Stimulated activated CD8-positive, alpha-beta memory T cell treated with anti-CD3 and anti-CD28 coated beads, Interleukin-7, amount 100 ng/mL, for 4 hours (primary cell): ENCODE data around the gene MROH2B.

Source experiments
- DNase-seq, 2 donors: peaks; one replicate each; pipeline ENCODE4 v3.0.0-alpha.2; 2020; ENCODE audit warnings: low read depth in 2 of 2

Gene MROH2B

DNA sequence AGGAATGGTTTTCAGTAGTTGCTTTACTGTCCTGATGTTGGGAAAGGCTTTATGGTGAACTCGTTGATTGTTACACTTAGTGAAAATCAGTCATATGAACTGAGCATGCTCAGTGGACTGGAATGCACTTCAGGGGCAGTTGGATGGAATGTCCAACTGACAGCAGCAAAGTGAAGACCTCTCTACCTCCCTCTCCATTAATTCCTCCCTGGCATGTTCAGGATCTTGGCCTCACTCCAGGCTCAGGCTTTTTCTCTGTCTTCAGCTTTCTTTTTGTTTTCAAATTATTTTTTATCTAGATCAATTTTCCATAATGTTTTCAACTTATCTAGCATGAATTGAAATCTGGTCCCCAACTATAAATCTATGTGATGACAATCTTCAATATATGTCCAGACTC lies at the start of gene MROH2B:
Gene MROH2B (minus strand): TSS at position 101 of the 400 bp plus-strand sequence. CDS start 490 bp downstream, outside the sequence.
- DNase-seq, result no peak

- DNase-seq, result no peak
These were observed 49.5 kb upstream of the MROH2B start for GRCh38 chr5:41120600-41120999.

DNA sequence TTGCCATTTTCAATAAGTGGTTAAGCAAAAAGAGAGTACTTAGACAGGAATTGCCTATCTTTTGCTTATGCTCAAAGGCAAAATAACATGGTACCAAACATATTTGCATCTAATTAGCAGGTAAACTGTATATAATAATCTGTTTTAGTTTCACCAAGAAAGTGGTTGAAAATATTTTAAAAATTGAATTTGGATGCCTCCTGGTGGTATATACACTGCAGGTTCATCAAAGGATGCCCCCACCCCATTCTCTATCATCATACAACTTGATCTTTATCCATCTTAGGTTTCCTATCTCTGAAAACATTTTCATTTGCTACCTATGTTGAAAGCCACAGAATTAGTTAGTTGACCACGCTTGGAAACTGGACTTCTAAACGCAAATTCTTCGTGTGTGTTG lies 47.0 kb upstream of the MROH2B start:
- DNase-seq, result no peak

DNA sequence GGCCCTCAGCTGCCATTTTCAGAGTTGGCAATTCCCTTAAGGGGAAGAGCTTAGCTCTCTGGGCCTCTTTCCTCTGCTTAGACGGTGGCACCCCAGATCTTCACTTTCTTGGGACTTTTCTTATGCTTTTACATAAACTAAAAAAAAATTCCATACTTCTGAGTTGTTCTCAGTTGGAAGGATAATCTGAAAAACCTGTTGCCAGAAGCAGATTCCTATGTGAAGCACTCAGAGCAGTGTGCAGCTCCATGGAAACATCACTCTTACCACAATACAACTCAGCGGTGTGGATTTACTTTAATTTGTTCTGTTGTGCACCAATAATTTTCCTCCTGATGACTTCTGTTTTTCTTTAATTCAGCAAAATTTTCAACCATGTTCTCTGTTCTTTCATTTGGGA lies 44.1 kb upstream of the MROH2B start:
- DNase-seq, result no peak

DNA sequence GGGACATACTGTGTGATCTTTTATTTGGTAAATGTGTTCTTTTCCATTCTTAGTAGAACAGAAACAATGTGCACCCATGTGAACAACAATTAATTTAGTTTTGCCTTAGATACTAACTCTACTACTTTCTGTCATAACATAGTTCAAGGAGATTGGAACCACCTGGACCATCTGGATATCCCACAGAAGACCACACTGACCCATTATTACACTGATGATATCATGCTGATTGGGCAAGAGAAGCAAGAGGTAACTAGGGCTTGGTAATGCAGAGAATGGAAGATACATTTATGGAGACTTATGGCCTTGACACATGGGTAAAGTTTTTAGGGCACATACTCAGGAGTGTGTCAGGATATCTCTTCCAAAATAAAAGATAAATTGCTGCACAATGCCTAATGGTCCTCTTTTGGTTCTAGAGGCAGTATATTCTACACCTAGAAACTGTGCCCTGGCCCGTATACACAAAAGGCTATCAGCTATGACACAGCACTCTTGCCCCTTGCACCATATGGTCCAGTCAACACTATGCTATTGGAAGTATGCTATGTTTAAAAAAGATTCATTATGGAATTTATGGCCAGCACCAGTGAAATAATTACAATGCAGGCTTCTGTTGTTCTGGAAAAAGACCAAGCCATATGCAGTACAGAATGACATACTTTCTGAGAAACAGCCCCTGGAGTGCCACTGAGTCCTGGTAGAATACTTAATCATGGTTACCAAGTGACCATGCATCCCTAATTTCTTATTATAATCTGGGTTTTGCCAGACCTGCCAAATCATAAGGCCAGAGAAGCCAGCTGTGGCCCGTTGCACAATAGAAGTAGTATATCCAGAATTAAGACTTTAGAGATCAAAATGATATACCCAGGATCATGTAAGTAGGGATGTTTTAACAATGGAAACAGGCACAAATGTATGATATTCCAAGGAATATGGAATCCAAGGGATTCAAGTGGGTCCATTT lies 41.6 kb upstream of the MROH2B start:
- no peak for DNase-seq

GRCh38 chr5:41109186-41109585 lies 38.0 kb upstream of the MROH2B start:
- no peak for DNase-seq

GRCh38 chr5:41102341-41102740 lies 31.2 kb upstream of the MROH2B start:
- DNase-seq, result no peak

DNA sequence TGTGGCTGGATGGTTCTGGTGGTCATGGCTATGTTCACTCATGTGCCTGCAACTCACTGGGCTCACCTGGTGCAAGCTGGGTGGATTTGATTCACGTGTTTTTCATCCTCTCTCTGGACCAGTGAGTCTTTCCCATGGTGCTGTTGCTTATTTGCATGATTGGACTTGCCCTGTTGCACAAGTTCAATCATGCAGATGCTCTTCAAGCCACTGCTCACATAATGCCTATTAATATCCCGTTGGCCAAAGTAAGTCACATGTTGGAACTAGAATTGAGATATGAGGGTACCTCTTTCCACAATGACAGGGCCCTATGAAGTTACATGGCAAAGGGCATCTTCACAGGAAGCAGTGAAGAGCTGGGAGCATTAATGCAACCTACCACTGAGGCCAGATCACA lies 26.5 kb upstream of the MROH2B start:
- no peak for DNase-seq

DNA sequence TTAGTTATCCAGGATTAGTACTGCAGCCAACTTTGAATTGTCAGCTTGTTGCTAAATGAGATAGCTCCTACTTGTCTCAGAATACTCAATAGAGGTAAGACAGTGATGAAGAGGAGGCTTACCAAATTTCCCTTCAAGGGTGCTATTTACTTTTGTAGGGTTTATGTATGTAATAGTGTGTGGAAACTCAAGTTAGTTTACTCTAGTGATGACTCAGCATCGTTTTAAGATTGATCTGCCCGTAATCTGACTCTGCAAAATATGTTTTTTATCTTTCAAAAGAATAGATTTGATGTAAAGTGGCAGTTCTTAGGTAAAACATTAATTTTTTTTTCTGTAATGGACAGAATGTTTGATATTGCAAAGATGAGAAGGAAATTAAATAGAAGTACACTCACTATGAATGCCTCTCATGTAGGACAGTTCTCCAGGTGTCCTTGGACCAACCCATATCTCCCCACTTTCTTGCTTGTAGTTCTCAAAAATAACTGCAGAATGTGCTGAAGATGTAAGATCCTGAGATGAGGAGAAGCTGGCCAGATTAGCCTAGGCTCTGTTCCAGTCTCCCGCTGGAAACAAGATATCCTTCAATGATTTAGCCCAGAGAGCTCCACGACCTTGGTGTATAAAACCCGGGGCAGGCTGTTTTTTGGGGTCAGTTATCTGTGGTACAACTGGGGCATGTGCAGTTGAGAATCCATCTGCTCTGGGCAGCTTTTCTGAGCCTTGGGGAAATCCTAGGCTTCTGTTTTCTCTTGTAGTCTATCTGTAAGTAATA lies 24.4 kb upstream of the MROH2B start:
- no peak for DNase-seq

- no peak for DNase-seq
These were observed 23.7 kb upstream of the MROH2B start for GRCh38 chr5:41094871-41095270.

- no peak for DNase-seq
These were observed 22.7 kb upstream of the MROH2B start for GRCh38 chr5:41093803-41094202.

- DNase-seq, result no peak
These were observed 16.3 kb upstream of the MROH2B start for GRCh38 chr5:41087461-41087860.

- no peak for DNase-seq
These were observed 12.2 kb upstream of the MROH2B start for GRCh38 chr5:41083306-41083705.

DNA sequence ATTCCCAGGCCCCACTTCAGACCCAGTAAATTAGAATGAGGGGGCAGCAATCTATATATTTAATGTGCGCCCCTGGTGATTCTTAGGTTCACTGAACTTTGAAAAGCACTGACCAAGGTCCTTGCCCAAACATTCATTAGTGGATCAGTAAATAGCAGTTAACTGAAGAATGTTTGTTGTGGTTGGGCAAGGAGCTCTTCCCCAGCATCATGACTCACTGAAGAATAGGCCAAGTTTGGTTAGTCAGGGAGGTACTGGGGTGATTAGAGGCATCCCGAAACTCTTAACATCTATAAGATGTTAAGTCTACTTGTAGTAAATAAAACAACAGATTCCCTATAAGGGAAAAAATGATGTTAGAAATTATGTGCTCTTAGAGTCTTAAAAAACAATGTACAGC lies 833 bp upstream of the MROH2B start:
- no peak for DNase-seq

- no peak for DNase-seq
These were observed 3.2 kb downstream of the MROH2B start for GRCh38 chr5:41067714-41068568.

DNA sequence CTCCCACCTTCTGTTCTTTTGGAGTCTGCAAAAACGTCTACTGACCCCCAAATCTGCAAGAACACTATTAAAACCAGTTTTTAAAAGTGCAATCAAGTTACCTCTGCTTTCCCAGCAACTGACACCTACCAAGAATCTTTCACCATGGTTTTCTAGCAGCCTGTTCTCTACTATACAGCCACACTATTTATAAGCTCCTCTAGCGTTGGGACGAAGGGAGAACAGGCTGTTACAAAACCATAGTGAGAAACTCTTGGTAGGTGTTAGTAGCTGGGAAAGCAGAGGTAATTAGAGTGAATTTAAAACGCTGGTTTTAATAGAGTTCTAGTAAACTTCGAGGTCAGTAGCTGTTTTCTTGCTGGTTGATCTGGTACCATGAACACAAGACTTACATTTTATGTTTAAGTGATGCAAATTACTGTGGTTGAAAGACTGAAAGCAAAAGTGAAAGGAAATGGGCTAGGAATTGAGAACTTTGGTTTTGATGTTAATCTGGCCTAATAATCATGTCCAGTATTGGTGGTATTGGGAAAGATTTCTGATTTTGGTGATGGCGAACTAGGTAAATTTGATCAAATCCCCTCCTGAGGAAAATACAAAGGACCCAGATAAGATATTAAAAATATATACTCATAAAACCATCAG lies 5.3 kb downstream of the MROH2B start:
- no peak for DNase-seq

DNA sequence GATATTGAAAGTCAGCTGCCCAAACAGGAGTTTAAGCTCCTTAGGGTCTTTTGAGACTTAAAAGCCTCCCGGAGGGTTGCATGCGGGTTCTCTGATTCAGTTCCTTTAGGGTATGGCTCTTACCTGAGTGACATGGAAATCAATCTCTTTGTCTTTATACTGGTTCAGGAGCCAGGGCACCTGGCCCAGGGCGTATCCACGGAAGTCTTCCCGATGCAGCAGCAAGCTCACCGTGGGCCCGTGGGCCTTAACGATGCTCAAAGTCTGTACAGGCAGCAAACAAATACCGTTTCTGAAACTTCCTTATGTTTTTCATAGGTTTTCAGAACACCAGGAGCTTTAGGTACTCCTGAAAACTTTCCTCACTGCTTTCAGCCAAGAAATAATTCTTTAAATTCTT lies 13.2 kb downstream of the MROH2B start:
- DNase-seq, result no peak

DNA sequence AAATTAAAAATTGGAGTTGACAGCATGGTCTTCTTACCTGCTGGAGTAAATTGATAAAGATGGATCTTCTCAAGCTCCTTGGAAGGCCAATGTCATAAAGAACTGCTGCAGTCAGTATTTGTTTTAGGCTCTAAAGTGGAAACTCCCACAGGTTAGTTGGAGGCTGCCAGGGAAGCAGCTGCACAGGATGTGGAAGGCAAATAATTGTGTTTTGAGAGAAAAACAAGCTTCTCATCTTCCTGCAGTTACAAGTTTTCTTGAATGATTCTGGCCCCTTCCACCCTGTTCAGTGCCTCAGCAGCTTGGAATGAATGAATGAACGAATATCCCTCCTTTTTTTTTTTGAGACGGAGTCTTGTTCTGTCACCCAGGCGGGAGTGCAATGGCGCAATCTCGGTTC lies 13.9 kb downstream of the MROH2B start:
- DNase-seq, result no peak

DNA sequence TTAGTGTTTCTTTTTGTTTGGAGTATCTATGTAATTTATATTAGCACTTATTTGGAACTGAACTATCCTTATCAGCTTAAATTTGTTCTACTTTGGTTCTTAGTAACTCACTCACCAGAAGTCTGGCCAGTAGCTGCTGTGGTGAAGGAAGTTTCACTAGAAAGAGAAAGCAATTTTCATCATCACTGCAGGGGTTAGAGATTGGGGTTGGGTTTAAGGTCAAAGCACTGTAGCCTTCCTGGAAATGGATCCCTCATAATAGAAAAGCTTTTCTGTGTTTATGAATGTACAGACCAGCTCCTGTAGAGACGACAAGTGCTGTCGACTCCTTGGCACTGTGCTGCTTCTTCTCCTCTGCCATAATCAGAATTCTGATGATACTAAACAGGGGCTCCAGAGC lies 22.2 kb downstream of the MROH2B start:
- DNase-seq, result no peak

- DNase-seq, result no peak
These were observed 27.9 kb downstream of the MROH2B start for GRCh38 chr5:41043109-41043747.

- DNase-seq, result no peak
These were observed 38.2 kb downstream of the MROH2B start for GRCh38 chr5:41032973-41033372.
